Umbilical cord (tissue), 2 donors: ENCODE results near the gene TBC1D13. TPM values are rescaled to one million over a fixed set of nuclear protein-coding genes. Genes with fewer than 3 reads are reported as not detected.
A peak's percentile ranks its signal among the peaks of the same experiment; 100 is the strongest.
"Not testable (repeated sequence)": the region's sequence is repeated elsewhere in the genome, so short reads cannot be mapped to it uniquely, and the experiment has no call there.

ENCODE experiments used
- DNase-seq: peaks from one replicate; pipeline ENCODE4 v3.0.0-alpha.2; 2015; ENCODE audit warnings: low spot score
- total RNA-seq: library from RNA; depleted of rRNA; stranded (reverse); fragments of >200 nt; gene quantifications from one replicate; pipeline ENCODE4 v1.2.3, GENCODE V29; 2014; ENCODE audit warnings: low replicate concordance; ENCODE audit not compliant: insufficient read depth

The TBC1D13 gene
- total RNA-seq, 1 donor from 2014 or later: 6.5 TPM

DNA sequence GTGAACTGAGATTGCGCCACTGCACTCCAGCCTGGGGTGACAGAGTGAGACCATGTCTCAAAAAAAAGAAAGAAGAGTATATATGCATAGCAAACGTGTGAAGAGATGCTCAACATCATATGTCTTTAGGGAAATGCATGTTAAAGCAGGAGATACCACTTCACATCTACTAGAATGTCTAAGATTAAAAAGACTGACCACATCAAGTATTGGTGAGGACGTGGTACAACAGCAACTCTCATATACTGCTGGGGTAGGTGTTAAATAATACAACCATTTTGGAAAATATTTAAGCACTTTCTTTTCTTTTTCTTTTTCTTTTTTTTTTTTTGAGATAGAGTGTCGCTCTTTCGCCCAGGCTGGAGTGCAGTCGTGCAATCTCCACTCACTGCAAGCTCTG is 1.6 kb upstream of the TBC1D13 start:
- no peak for DNase-seq

DNA sequence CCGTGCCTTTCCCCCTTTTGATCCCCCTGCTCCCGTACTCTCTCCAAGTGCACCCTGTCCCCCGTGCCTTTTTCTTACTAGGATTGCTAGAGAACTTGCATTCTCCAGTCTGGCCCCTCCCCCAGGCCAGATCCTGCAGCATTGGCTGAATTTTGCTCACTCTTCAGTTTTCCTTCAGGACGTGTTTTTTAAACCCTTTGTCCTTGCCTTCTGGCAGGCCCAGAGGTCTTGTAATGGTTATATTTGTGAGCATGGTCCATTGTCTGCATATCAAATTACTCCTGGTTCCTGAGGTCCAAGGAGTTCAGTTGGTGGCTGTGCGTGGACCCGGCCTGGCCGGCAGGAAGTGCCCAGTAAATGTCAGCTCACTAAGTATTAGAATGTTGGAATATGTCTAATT is 606 bp downstream of the TBC1D13 start:
- DNase-seq: peak; percentile 26

DNA sequence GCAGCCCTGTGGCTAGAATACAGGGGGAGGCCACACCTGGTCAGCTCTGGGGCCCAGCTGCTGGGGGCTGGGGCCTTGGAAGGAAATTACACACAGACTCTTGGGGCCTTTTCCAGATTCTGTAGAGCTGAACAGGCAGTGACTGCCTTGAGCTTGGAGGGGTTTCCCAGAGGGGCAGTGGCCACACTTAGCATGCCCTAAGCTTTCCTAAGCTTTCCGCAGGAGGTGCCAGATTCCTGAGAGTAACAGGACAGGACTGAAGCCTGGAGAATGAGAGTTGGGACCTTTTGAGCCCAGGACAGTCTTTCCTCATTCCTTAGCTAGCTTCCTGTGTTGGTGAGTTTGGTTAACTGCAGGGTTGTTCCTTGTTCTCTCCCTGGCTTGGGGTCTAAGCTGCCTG is 1.4 kb downstream of the TBC1D13 start:
- DNase-seq: no peak

DNA sequence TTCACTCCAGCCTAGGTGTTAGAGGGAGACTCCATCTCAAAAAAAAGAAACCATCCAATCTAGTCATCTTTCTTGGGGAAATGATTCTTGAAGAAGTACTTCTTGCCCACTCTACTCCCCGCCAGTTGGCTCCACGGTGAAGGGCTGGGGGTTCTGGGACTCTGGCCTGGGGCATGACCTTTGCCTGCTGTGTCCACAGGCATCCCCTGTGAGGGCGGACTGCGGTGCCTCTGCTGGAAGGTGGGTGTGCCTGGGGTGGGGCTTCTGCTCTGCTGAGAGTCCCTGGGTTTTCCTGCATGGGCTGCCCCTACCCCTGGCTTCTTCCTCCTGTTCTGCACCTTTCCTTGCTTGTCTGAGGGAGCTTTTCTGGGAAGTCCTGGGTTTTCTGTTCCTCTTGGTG is 3.5 kb downstream of the TBC1D13 start:
- DNase-seq: no peak

DNA sequence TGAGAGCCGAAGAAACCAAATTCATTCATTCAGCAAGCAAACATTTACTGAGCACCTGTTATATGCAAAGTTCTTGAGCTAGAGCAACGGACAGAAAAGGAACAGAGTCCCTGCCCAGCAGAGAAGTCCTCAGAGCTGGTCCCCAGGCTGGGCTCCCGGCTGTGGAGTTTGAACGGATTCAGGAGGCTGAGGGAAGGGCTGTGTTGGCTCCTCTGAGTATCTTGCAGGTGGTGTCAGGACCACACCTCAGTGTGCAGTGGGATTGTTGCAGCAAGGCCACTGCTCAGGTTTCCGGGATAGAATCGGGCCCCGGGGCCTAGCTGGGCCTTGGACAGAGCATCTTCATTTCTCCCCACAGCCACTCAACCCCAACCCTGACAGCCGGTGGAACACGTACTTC is 5.1 kb downstream of the TBC1D13 start:
- no peak for DNase-seq

DNA sequence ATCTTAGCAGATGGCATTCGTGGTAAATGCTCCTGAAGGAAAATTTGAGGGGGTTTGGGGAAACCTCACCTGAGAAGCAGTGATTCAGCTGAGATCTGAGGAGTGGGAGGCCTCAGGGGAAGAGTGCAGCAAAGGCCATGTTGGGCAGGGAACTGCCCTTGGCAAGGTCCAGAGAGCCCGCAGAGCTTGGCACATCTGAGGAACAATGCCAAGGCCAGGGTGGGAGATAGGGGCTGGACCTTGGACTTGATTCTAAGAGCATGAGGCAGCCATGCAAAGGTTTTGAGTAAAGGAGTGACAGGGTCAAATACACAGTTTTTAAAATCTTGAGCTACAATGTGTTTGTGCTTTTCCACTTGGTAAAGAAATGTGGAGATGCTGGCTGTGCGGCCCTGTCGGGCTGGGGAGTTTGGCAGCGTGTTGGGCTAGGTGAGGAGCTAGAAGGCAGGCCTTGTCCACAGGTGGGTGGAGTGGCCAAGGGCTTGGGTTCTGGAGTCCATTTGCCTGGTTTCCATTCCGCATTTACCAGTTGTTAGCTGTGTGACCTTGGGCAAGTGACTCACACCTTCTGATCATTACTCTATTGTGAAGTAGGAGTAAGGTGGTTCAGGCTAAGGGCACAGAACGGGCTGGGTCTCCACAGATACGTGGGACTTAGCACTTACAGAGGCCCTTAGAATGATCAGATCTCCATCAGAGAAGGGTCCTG is 6.1 kb downstream of the TBC1D13 start:
- no peak for DNase-seq

DNA sequence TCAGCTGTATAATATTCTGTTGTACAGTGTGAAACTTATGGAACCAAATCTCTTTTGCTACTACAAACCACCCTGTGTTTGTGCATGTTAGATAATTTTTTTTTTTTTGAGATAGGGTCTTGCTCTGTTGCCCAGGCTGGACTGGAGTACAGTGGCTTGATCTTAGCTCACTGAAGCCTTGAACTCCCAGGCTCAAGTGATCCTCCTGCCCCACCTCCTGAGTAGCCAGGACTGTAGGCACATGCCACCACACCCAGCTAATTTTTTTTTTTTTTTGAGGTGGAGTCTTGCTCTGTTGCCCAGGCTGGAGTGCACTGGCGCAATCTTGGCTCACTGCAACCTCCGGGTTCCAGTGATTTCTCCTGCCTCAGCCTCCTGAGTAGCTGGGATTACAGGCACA is 7.9 kb downstream of the TBC1D13 start:
- not testable (repeated sequence) for DNase-seq

DNA sequence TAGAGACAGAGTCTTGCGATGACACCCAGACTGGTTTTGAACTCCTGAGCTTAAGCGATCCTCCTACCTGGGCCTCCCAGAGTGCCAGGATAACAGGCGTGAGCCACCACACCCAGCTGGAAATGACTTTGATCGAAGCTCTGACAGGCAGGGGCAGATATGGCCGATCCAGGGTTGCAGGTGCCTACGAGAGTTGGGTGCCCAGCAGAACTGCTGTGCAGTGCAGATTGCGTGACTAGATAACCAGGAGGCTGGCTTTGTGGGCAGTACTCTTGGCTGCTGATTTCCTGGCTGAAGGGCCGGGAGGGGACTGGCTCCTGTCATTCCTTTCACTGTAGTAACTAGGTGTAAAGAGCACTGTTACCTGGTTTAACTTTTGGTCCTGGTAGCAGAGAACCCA is 11.8 kb downstream of the TBC1D13 start:
- no peak for DNase-seq

DNA sequence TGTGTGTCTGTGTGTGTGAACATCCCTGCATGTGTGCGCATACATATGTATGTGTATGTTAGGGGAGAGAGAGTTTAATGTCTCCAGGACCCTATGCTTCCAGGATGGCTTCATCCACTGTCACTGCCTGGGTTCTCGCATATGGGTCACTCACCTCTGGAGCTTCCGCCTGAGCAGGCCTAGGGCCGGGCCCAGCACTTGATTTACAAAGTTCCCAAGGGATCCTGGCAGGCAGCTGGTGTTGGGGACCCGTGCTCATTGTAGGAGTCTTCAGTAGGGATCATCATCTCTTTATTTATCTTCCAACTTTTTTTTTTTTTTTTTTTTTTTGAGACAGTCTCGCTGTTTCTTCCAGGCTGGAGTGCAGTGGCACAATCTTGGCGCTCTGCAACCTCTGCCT is 13.0 kb downstream of the TBC1D13 start:
- no peak for DNase-seq

DNA sequence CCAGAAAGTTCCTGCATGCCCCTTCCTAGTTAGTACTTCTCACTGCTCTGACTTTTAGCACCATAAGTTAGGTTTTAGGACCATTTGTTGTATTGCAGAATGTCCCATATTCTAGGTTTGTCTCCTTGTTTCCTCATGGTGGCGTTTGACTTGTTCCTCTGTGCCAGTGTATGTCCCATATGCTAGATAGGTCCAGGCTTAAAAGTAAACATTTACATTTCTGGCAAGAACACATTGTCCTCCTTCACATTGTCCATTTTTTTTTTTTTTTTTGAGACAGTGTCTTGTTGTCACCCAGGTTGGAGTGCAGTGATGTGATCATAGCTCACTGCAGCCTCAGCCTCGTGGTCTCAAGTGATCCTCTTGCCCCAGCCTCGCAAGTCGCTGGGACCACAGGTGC is 15.4 kb downstream of the TBC1D13 start:
- DNase-seq: no peak

DNA sequence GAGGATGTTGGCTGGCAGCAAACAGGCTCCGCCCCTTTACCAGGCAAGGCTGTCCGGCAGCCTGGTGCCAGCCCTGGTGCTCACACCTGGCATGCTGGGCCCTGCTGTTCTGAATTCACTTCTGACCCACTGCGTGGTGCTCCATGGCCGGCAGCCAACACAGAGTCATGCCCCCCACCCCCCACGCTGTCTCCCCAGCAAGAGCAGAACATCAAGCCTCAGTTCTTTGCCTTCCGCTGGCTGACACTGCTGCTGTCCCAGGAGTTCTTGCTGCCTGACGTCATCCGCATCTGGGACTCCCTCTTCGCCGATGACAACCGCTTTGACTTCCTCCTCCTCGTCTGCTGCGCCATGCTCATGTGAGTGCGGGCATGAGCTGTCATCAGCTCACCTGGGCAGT is 18.6 kb downstream of the TBC1D13 start:
- no peak for DNase-seq

DNA sequence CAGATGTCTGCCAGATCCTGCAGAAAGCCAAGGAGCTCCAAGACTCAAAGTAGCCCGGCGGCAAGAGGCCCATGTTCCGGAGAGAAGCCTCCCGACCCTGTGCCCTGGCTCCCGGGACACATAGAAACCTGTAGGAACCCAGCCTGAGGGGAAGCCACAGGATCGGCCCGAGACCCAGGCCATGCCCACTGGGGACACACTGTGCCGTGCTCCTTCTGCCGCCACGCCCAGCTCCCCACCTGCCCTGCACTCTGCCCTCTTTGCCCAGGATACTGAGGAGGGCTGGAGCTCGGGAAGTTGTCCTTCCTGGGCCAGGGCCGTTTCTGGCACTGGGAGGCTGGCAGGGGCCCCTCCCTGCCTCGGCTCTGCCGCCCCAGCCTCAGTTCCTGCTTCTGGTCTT is 20.8 kb downstream of the TBC1D13 start:
- DNase-seq: no peak

DNA sequence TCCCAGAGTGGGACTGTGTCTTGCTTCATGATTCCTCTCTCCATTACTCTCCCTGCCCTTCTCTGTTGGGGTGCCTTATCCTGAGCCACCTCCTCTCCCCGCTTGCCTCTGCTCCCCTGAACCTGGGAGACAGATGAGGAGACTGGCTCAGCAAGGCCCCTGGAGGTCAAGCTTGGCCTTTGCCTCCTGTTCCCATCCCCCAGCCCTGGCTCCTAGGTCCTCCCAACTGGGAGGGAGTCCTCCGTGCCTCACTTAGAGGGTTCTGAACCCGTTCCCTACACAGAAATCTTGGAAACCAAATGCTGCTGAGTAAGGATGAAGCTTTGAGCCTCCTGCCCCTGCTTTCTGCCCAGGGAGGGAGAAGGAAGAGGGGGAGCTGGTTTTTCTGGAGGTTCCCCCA is 21.5 kb downstream of the TBC1D13 start:
- DNase-seq: no peak

DNA sequence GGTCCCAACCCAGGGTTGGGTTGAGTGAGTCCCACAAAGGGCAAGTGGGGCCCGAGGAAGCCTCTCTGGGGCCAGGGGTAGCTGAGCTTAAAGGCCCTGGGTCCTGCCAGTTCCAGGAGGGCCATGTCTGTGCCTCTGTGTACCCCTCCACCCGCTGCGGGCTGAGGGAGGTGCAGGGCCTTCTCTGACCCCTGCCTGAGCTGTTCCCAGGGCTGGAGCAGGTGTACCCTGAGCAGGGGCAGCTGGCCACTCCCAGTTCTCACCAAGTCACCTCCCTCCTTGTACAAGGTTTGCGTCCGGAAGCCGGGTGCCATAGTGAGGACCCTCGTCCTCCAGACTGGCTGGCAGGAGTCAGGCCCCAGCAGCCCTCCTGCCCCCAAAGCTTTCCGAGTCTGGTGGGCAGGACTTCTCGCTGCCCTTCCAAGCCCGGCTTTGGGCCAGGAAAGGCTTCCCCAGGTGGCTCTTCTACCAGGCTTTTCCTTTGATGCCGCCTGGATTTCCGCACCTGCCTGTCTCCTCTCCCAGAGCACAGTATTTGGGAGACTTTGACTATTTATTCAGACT is 22.1 kb downstream of the TBC1D13 start:
- DNase-seq: no peak

DNA sequence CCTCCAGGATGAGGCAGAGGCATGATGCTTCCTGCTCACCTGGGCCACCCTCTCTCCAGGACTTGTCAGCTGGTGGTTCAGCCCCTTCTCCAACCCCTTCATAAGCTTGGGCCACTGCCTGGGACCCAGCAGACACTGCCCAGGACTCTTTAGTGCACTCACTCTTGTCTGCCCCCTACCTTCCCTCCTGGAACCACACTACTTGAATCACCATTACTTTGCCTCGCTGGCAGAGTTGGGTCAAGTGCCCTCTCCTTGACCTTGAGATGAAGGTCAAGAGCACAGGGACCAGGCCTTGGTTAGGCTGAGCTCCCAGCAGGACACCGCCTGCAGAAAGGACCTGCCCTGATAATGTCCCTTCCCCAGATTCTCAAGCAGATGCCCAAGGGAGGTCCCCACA is 22.8 kb downstream of the TBC1D13 start:
- no peak for DNase-seq

DNA sequence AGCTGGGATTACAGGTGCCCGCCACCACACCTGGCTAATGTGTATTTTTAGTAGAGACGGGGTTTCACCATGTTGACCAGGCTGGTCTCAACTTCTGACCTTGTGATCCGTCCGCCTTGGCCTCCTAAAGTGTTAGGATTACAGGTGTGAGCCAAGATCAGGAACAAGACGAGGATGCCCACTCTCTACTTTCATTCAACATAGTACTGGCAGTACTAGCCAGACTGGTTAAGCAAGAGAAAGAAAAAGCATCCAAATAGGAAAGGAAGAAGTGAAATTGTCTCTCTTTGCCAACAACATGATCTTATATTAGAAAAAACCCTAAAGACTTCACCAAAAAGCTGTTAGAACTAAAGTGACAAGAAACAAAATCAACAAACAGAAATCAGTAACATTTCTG is 23.8 kb downstream of the TBC1D13 start:
- DNase-seq: no peak

DNA sequence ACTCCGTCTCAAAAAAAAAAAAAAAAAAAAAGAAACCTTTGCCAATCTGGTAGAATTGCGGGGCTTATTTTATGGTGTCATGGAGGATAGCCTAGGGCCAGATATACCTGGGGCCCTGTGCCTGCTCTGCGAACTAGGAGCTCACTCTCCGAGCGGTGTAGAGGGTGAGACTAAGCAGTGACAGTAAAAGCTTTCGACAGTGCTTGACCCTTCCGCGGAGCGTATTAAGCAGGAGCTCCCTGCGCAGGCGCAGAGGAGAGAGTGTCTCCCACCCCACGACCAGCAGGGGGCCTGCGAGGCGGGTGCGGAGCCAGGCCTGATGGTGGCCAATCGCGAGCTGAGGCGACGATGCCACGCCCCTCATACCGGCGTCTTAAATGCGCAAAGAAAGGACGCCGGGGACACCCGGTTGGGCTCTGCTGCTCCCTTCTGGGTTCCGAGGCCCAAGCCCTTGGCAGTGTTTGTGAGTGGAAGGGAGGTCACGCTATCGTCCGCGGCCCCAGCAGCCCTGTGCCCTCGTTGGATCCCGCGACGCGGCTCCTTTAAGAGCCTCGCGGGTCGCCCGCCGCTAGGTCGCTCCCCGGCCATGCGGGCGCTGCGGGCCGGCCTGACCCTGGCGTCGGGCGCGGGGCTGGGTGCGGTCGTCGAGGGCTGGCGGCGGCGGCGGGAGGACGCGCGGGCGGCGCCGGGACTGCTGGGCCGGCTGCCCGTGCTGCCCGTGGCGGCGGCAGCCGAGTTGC is 31.2 kb downstream of the TBC1D13 start, which contains the start of gene ENDOG:
TSS of gene ENDOG (plus strand) at position 402 of the 740 bp plus-strand sequence. CDS start at position 587, 185 bp downstream.
- DNase-seq: peak; percentile 99

DNA sequence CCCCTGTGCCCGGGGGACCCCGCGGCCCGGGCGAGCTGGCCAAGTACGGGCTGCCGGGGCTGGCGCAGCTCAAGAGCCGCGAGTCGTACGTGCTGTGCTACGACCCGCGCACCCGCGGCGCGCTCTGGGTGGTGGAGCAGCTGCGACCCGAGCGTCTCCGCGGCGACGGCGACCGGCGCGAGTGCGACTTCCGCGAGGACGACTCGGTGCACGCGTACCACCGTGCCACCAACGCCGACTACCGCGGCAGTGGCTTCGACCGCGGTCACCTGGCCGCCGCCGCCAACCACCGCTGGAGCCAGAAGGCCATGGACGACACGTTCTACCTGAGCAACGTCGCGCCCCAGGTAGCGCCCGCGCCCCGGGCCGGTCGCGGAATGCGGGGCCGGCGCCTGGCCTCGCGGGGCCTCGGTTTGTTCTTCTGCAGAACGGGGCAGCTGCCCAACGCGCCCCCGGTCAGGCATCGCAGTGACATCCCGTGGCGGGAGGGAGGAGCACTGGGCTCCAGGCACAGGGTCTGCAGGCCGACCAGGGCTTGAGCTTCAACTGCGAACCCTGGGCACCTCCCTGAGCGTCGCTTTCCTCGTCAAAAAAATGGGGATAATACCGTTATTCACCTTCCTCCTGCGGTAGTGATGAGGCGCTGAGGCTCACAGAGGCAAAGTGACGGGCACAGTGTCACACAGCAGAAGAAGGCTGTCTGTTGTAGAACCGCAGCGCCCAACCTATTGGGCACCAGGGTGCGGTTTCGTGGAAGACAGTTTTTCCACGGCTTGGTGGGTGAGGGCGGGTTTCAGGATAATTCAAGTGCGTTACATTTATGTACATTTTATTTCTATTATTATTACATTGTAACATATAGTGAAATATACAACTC is 32.0 kb downstream of the TBC1D13 start:
- DNase-seq: peak; percentile 8

DNA sequence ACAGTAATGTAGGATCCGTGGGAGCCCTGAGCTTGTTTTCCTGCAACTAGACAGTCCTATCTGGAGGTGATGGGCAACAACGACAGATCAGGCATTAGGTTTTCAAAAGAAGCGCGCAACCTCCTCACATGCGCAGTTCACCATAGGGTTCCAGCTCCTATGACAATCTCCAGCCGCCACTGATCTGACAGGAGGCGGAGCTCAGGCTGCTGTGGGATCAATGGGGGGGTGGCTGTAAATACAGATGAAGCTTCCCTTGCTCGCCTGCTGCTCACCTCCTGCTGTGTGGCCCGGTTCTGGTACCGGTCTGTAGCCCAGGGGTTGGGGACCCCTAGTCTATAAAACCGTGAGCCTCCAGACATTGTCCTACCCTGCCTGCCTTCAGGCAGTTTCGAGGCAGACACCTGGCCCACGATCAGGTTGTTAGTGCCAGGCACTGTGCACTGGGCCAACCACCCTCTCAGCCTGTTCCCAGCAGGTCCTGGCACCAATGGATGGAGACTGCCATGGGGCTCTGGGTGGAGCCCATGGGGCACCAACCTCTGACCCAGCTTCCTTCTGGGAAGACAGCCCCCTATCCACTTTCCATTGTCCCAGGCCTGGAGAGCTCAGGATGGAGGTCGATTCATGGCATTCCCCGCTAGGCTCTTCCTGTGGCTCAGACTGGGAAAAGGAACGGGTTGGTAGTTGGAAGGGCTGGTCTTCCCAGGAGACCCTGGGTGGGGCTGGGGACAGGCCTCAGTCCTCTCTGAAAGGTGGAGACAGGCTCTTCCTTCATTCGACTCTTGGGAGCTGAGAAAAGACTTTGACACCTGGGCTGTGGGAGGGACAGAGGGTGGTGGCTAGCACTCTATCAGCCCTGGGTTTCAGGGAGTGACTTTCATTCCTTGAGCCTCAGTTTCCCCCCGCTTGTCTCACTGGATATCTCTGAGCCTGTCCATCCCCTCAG is 32.9 kb downstream of the TBC1D13 start:
- DNase-seq: peak; percentile 89

DNA sequence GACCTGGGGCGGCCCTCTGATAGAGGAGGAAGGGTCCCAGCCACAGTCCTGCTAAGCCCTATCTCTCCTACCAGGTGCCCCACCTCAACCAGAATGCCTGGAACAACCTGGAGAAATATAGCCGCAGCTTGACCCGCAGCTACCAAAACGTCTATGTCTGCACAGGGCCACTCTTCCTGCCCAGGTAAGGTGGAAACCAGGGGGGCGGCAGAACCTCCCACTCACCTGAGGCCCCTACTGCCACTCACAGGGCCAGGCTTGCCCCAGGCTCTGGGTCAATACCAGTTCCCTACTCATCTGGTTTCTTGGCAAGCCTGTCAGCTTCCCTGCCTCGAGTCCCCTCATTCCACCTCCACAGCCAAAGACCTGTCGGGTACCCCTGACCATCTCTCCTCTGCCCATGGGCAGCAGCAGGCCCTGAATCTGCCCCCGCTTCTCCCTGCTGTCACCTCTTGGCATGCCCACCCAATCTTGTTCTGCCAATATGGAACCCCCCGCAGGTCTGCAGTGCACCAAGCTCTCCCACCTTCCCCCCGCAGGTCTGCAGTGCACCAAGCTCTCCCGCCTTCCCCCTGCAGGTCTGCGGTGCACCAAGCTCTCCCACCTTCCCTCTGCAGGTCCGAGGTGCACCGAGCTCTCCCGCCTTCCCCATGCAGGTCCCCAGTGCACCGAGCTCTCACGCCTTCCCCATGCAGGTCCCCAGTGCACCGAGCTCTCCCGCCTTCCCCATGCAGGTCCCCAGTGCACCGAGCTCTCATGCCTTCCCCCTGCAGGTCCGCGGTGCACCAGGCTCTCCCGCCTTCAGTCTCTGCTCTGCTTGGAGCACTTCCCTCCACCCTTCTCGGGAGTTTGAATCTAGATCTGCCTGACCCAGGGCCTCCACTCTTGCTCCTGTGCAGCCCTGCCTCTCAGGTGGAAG is 33.9 kb downstream of the TBC1D13 start:
- DNase-seq: no peak
